PC-3 (cell line): ENCODE measurements around the gene GIGYF1. TPM values are rescaled to one million over a fixed set of nuclear protein-coding genes. Genes with fewer than 3 reads are reported as not detected.

Experiments used
- ATAC-seq: fragments of 200-7000 bp; cut with Tn5 transposase; 2 replicates; pipeline ENCODE4 v1.9.1; 2020; ENCODE audit warnings: mild to moderate bottlenecking, moderate library complexity
- BruUV-seq: library from RNA; stranded (reverse); fragments of 400-500 nt; replicated peaks from 2 replicates; lab custom pipeline; 2021; lab: Mats Ljungman, UMichigan
- CTCF ChIA-PET: fragments of 300-600 bp; sonication (Branson Sonifier 250); formaldehyde crosslinking; loops from one replicate; lab custom pipeline; 2022; ENCODE audit warnings: antibody characterized with exemption; lab: Charles Lee
- POLR2A ChIA-PET: fragments of 300-600 bp; sonication (Branson Sonifier 250); formaldehyde crosslinking; loops from one replicate; lab custom pipeline; 2022; ENCODE audit warnings: antibody characterized with exemption; ENCODE audit not compliant: unreplicated experiment; lab: Charles Lee
- DNase-seq: peaks from one replicate; pipeline ENCODE4 v3.0.0-alpha.2; 2015
- H2AFZ ChIP-seq: fragments of 300-600 bp; sonication (generic); 2 replicates; pipeline ENCODE4 v1.6.0; 2016; ENCODE audit warnings: antibody characterized with exemption, low read length
- H3F3A ChIP-seq: fragments of 300-600 bp; sonication (generic); one replicate; pipeline ENCODE4 v1.6.0; 2017; ENCODE audit warnings: antibody characterized with exemption, low read length, control low read depth, mild to moderate bottlenecking; ENCODE audit not compliant: unreplicated experiment
- H3K27ac ChIP-seq: fragments of 300-600 bp; sonication (generic); 2 replicates; pipeline ENCODE4 v1.5.1; 2016; ENCODE audit warnings: mild to moderate bottlenecking, low read length
- H3K27me3 ChIP-seq: fragments of 300-600 bp; sonication (generic); 2 replicates; pipeline ENCODE4 v1.6.1; 2016; ENCODE audit warnings: low read length, mixed read lengths
- H3K36me3 ChIP-seq: fragments of 300-600 bp; sonication (generic); 2 replicates; pipeline ENCODE4 v1.6.1; 2016; ENCODE audit warnings: low read depth, mixed run types, low read length, mixed read lengths
- H3K4me1 ChIP-seq: fragments of 300-600 bp; sonication (generic); 2 replicates; pipeline ENCODE4 v1.5.1; 2016; ENCODE audit warnings: low read length; ENCODE audit not compliant: insufficient read depth
- H3K4me2 ChIP-seq: fragments of 300-600 bp; sonication (generic); 2 replicates; pipeline ENCODE4 v1.6.0; 2016; ENCODE audit warnings: low read length
- H3K4me3 ChIP-seq: fragments of 300-600 bp; sonication (generic); 2 replicates; pipeline ENCODE4 v1.5.1; 2016; ENCODE audit warnings: mild to moderate bottlenecking, low read length, mixed read lengths
- H3K79me2 ChIP-seq: fragments of 300-600 bp; sonication (generic); 2 replicates; pipeline ENCODE4 v1.6.1; 2017; ENCODE audit warnings: low read length, mixed read lengths
- H3K9ac ChIP-seq: fragments of 300-600 bp; sonication (generic); 2 replicates; pipeline ENCODE4 v1.6.0; 2016; ENCODE audit warnings: mild to moderate bottlenecking, low read length
- H3K9me2 ChIP-seq: fragments of 300-600 bp; sonication (generic); replicated peaks from 2 replicates; pipeline ENCODE4 v1.6.1; 2016; ENCODE audit warnings: mixed run types, low read length, mixed read lengths
- H3K9me3 ChIP-seq: fragments of 300-600 bp; sonication (generic); 2 replicates; pipeline ENCODE4 v1.6.1; 2016; ENCODE audit warnings: low read length, mixed read lengths
- H4K20me1 ChIP-seq: fragments of 300-600 bp; sonication (generic); 2 replicates; pipeline ENCODE4 v1.6.1; 2016; ENCODE audit warnings: low read length, mixed read lengths
- CTCF ChIP-seq: fragments of 300-600 bp; sonication (generic); conservative IDR thresholded peaks from 2 replicates; pipeline ENCODE4 v1.5.1; 2017; ENCODE audit warnings: antibody characterized with exemption, low read depth, mild to moderate bottlenecking, low read length
- EZH2 ChIP-seq: fragments of 300-600 bp; sonication (generic); IDR thresholded peaks from one replicate; pipeline ENCODE4 v1.6.1; 2017; ENCODE audit warnings: antibody characterized with exemption, mild to moderate bottlenecking, low read length; ENCODE audit not compliant: unreplicated experiment
- EZH2phosphoT487 ChIP-seq: fragments of 300-600 bp; sonication (generic); IDR thresholded peaks from 2 replicates; pipeline ENCODE4 v1.6.1; 2018; ENCODE audit warnings: mild to moderate bottlenecking, antibody characterized with exemption, low read length, borderline replicate concordance
- intact Hi-C: fragments of 100-400 bp; cut with micrococcal nuclease; formaldehyde crosslinking; loops from 2 replicates; pipeline ENCODE4 v1.9.0; 2023
- total RNA-seq: library from RNA; depleted of rRNA; stranded (reverse); fragments of >200 nt; gene quantifications from 2 replicates; pipeline ENCODE4 v1.2.3, GENCODE V29; 2014

GIGYF1 gene
- total RNA-seq, 1 experiment from 2014 or later, result 26.6 TPM

- Histone ChIP-seq H3K4me1 (no peaks in the 10 kb centered on the region), H3K27me3 (no peaks in the 10 kb centered on the region), H4K20me1 (no peaks in the 10 kb centered on the region), H3K27ac (no peak overlapping the region), H3F3A (no peaks in the 10 kb centered on the region), H3K4me3 (no peak overlapping the region), H3K4me2 (no peak overlapping the region), H2AFZ (no peak overlapping the region), H3K9me2 (no peaks in the 10 kb centered on the region), H3K36me3 (peaks cover 17% of the 10 kb centered on the region; the same call in 1 of the 2 replicates), H3K9me3 (no peaks in the 10 kb centered on the region), H3K79me2 (peaks cover 11% of the 10 kb centered on the region), H3K9ac (no peak overlapping the region)
- CTCF ChIA-PET, result no interaction called here
- TF ChIP-seq EZH2 (no peak), CTCF (no peak), EZH2phosphoT487 (no peak)
- ATAC-seq, result no peak
- POLR2A ChIA-PET, result no interaction called here
- DNase-seq, result no peak
- intact Hi-C loops, result no loop called here
- BruUV-seq, result TSS peak; percentile 21
These were observed 14.0 kb downstream of the GIGYF1 start for GRCh38 chr7:100679927-100680575.

- no peak for DNase-seq
- Histone ChIP-seq H3F3A (no peaks in the 10 kb centered on the region), H3K4me1 (no peaks in the 10 kb centered on the region), H3K4me2 (no peak overlapping the region), H3K36me3 (peaks cover 17% of the 10 kb centered on the region; the same call in 1 of the 2 replicates), H4K20me1 (no peaks in the 10 kb centered on the region), H3K9me3 (no peaks in the 10 kb centered on the region), H3K27me3 (no peaks in the 10 kb centered on the region), H3K9ac (no peak overlapping the region), H3K4me3 (no peak overlapping the region), H3K9me2 (no peaks in the 10 kb centered on the region), H2AFZ (no peak overlapping the region), H3K27ac (no peak overlapping the region), H3K79me2 (peaks cover 17% of the 10 kb centered on the region)
- intact Hi-C loops, result no loop called here
- POLR2A ChIA-PET, result no interaction called here
- ATAC-seq, result peak; percentile 4; the same call in 1 of the 2 replicates
- CTCF ChIA-PET, result interaction anchor here (1.0 kb wide), 1 partner anchor 67 kb away, joined by 3 read pairs; the partner anchor contains the start of gene MOSPD3
- TF ChIP-seq EZH2, result no peak
- no TSS peak for BruUV-seq
These were observed 14.7 kb downstream of the GIGYF1 start for GRCh38 chr7:100679129-100679926.

GRCh38 chr7:100678291-100678984 is 15.6 kb downstream of the GIGYF1 start:
- no peaks in the 10 kb centered on the region for H3K27me3 ChIP-seq
- no peaks in the 10 kb centered on the region for H3K4me1 ChIP-seq
- no peak overlapping the region for H3K4me2 ChIP-seq
- H3K79me2 ChIP-seq, result peaks cover 24% of the 10 kb centered on the region
- no peak overlapping the region for H3K27ac ChIP-seq
- no peak overlapping the region for H3K9ac ChIP-seq
- H3K9me2 ChIP-seq, result no peaks in the 10 kb centered on the region
- H3K9me3 ChIP-seq, result no peaks in the 10 kb centered on the region
- H3F3A ChIP-seq, result no peaks in the 10 kb centered on the region
- ChIA-PET POLR2A (no interaction called here), CTCF (interaction anchor here (1.0 kb wide), 1 partner anchor 66 kb away, joined by 3 read pairs; the partner anchor contains the start of gene MOSPD3)
- intact Hi-C loops, result no loop called here
- ATAC-seq (no peak), DNase-seq (no peak)
- BruUV-seq, result TSS peak; percentile 61
- TF ChIP-seq EZH2 (no peak), EZH2phosphoT487 (no peak), CTCF (no peak)
- H2AFZ ChIP-seq, result no peak overlapping the region
- H4K20me1 ChIP-seq, result no peaks in the 10 kb centered on the region
- H3K4me3 ChIP-seq, result no peak overlapping the region
- H3K36me3 ChIP-seq, result peaks cover 17% of the 10 kb centered on the region; the same call in 1 of the 2 replicates
